H1 (cell line): ENCODE data around the gene TAS2R40. TPM values are rescaled to one million over a fixed set of nuclear protein-coding genes. Genes with fewer than 3 reads are reported as not detected.

Source experiments
- CTCF ChIA-PET: fragments of 300-600 bp; sonication (Branson Sonifier 250); formaldehyde crosslinking; loops from one replicate; lab custom pipeline; 2021; ENCODE audit not compliant: partially characterized antibody; lab: Charles Lee
- POLR2A ChIA-PET: fragments of 300-600 bp; sonication (Branson Sonifier 250); formaldehyde crosslinking; loops from one replicate; lab custom pipeline; 2021; ENCODE audit warnings: inconsistent platforms; ENCODE audit not compliant: partially characterized antibody; lab: Charles Lee
- DNase-seq, 2 experiments: peaks; one replicate each; pipeline versions ENCODE4 v3.0.0 to v3.0.0-alpha.2; 2010 to 2022; ENCODE audit warnings: low spot score in 2 of 2, low read depth in 1 of 2, mixed read lengths in 1 of 2
- FAIRE-seq: peaks from 2 replicates; lab custom pipeline; 2011; peaks lifted over from hg19 to GRCh38; lab: Jason Lieb, UNC
- H2AFZ ChIP-seq: 2 replicates; pipeline ENCODE4 v1.8.1; 2012; ENCODE audit warnings: low read length, inconsistent platforms
- H2AK5ac ChIP-seq: 2 replicates; pipeline ENCODE4 v1.6.1; 2013; ENCODE audit warnings: low read depth, low read length
- H2BK120ac ChIP-seq: replicated peaks from 2 replicates; pipeline ENCODE3; 2013; ENCODE audit warnings: low read depth, low read length, inconsistent platforms
- H2BK12ac ChIP-seq: 2 replicates; pipeline ENCODE4 v1.6.1; 2013; ENCODE audit warnings: low read depth, low read length
- H2BK15ac ChIP-seq: 2 replicates; pipeline ENCODE4 v1.6.1; 2013; ENCODE audit warnings: low read length
- H2BK20ac ChIP-seq: 2 replicates; pipeline ENCODE4 v1.6.1; 2013; ENCODE audit warnings: low read length
- H2BK5ac ChIP-seq: 2 replicates; pipeline ENCODE4 v1.6.1; 2013; ENCODE audit warnings: low read depth, low read length
- H3K14ac ChIP-seq: 2 replicates; pipeline ENCODE4 v1.6.1; 2013; ENCODE audit warnings: inconsistent platforms; ENCODE audit not compliant: insufficient read length
- H3K18ac ChIP-seq: 2 replicates; pipeline ENCODE4 v1.6.1; 2013; ENCODE audit warnings: low read length; ENCODE audit errors: extremely low read depth
- H3K23ac ChIP-seq: 2 replicates; pipeline ENCODE4 v1.6.1; 2013; ENCODE audit warnings: inconsistent platforms; ENCODE audit not compliant: insufficient read length
- H3K23me2 ChIP-seq: 2 replicates; pipeline ENCODE4 v1.6.1; 2013; ENCODE audit warnings: low read depth, low read length
- H3K27ac ChIP-seq: 2 replicates; pipeline ENCODE4 v1.6.1; 2011; ENCODE audit warnings: low read depth, low read length, inconsistent platforms
- H3K27me3 ChIP-seq, 4 experiments: replicated peaks in 1 of 4; 1 replicate in 1 of 4; 2 replicates in 3 of 4; pipeline versions ENCODE4 v1.6.1 to v1.8.1; 2011 to 2013; ENCODE audit warnings: low read length in 3 of 4, mild to moderate bottlenecking in 3 of 4, inconsistent platforms in 2 of 4, mixed read lengths in 2 of 4, moderate library complexity in 1 of 4; ENCODE audit not compliant: control insufficient read depth in 3 of 4, insufficient read depth in 3 of 4; ENCODE audit errors: extremely low read depth in 1 of 4
- H3K36me3 ChIP-seq, 4 experiments: 2 replicates each; pipeline versions ENCODE4 v1.6.1 to v1.8.1; 2011 to 2013; ENCODE audit warnings: mild to moderate bottlenecking in 4 of 4, low read length in 3 of 4, moderate library complexity in 2 of 4, control low read depth in 1 of 4, inconsistent platforms in 1 of 4; ENCODE audit not compliant: insufficient read depth in 4 of 4, control insufficient read depth in 2 of 4
- H3K4ac ChIP-seq: replicated peaks from 2 replicates; pipeline ENCODE3; 2013; ENCODE audit warnings: low read length, low read depth, mixed read lengths, inconsistent platforms; ENCODE audit not compliant: insufficient read length
- H3K4me1 ChIP-seq, 4 experiments: replicated peaks in 1 of 4; 1 replicate in 1 of 4; 2 replicates in 3 of 4; pipeline versions ENCODE4 v1.6.1 to v1.8.1; 2011 to 2013; ENCODE audit warnings: low read length in 3 of 4, inconsistent platforms in 2 of 4, mixed read lengths in 1 of 4; ENCODE audit not compliant: insufficient read depth in 4 of 4, control insufficient read depth in 3 of 4
- H3K4me2 ChIP-seq, 2 experiments: 2 replicates each; pipeline versions ENCODE4 v1.6.1 to v1.8.1; 2011 to 2013; ENCODE audit warnings: low read depth in 2 of 2, low read length in 2 of 2, control low read depth in 1 of 2, inconsistent platforms in 1 of 2, mild to moderate bottlenecking in 1 of 2; ENCODE audit not compliant: insufficient read depth in 1 of 2
- H3K4me3 ChIP-seq, 4 experiments: fragments of 200-600, 300-600 bp in 1 of 4; sonication (generic), shearing (Covaris generic), sonication (Bioruptor Twin) in 1 of 4; 2 replicates each; pipeline versions ENCODE4 v1.5.1 to v1.8.1; 2011 to 2016; ENCODE audit warnings: low read length in 4 of 4, low read depth in 3 of 4, control low read depth in 2 of 4, inconsistent platforms in 2 of 4, mild to moderate bottlenecking in 2 of 4, mixed read lengths in 1 of 4, moderate library complexity in 1 of 4; ENCODE audit not compliant: insufficient read depth in 2 of 4; ENCODE audit errors: extremely low read depth in 1 of 4
- H3K56ac ChIP-seq: replicated peaks from 2 replicates; pipeline ENCODE3; 2013; ENCODE audit warnings: low read depth, mild to moderate bottlenecking, mixed read lengths, low read length, inconsistent platforms; ENCODE audit not compliant: insufficient read length
- H3K79me1 ChIP-seq: 2 replicates; pipeline ENCODE4 v1.6.1; 2013; ENCODE audit warnings: low read depth, low read length, control low read depth
- H3K79me2 ChIP-seq, 2 experiments: 2 replicates each; pipeline versions ENCODE4 v1.6.1 to v1.8.1; 2012 to 2013; ENCODE audit warnings: low read length in 2 of 2, mild to moderate bottlenecking in 2 of 2, inconsistent platforms in 1 of 2; ENCODE audit not compliant: insufficient read depth in 2 of 2, control insufficient read depth in 1 of 2
- H3K9ac ChIP-seq, 4 experiments: replicated peaks in 1 of 4; 1 replicate in 1 of 4; 2 replicates in 3 of 4; pipeline versions ENCODE4 v1.6.1 to v1.8.1; 2011 to 2013; ENCODE audit warnings: low read depth in 3 of 4, low read length in 3 of 4, control low read depth in 2 of 4, mild to moderate bottlenecking in 2 of 4, moderate library complexity in 2 of 4, inconsistent platforms in 1 of 4; ENCODE audit errors: extremely low read depth in 1 of 4
- H3K9me3 ChIP-seq, 2 experiments: 2 replicates each; pipeline versions ENCODE4 v1.6.1 to v1.8.1; 2012 to 2013; ENCODE audit warnings: mild to moderate bottlenecking in 2 of 2, moderate library complexity in 2 of 2, control low read depth in 1 of 2, inconsistent platforms in 1 of 2, low read depth in 1 of 2, low read length in 1 of 2, mixed read lengths in 1 of 2; ENCODE audit not compliant: insufficient read depth in 2 of 2
- H4K20me1 ChIP-seq, 2 experiments: replicated peaks in 1 of 2; 2 replicates each; pipeline versions ENCODE3 to v1.8.1; 2011 to 2013; ENCODE audit warnings: inconsistent platforms in 2 of 2, low read length in 2 of 2, mild to moderate bottlenecking in 1 of 2; ENCODE audit not compliant: insufficient read depth in 2 of 2, control insufficient read depth in 1 of 2
- H4K5ac ChIP-seq: 2 replicates; pipeline ENCODE4 v1.6.1; 2013; ENCODE audit warnings: low read length, low read depth, mixed read lengths, inconsistent platforms; ENCODE audit not compliant: insufficient read length
- H4K8ac ChIP-seq: 2 replicates; pipeline ENCODE4 v1.8.0; 2013; ENCODE audit warnings: mild to moderate bottlenecking, moderate library complexity, low read length, inconsistent platforms; ENCODE audit not compliant: insufficient read depth; ENCODE audit errors: extremely low read depth
- H4K91ac ChIP-seq: replicated peaks from 2 replicates; pipeline ENCODE3; 2013; ENCODE audit warnings: low read length, mixed read lengths, inconsistent platforms; ENCODE audit not compliant: insufficient read length
- BACH1 ChIP-seq: IDR thresholded peaks from 2 replicates; pipeline ENCODE4 v1.6.1; 2012; ENCODE audit warnings: low read length, improper control_type of control experiment
- CHD2 ChIP-seq: IDR thresholded peaks from 2 replicates; pipeline ENCODE4 v1.6.1; 2012; ENCODE audit warnings: low read length, improper control_type of control experiment
- EZH2 ChIP-seq: fragments of 200-600 bp; sonication (generic); IDR thresholded peaks from 2 replicates; pipeline ENCODE4 v1.7.1; 2012; ENCODE audit warnings: low read depth, mild to moderate bottlenecking, moderate library complexity, low read length, inconsistent platforms; ENCODE audit not compliant: severe bottlenecking
- JUN ChIP-seq: IDR thresholded peaks from 2 replicates; pipeline ENCODE4 v1.6.1; 2011; ENCODE audit warnings: low read depth, mild to moderate bottlenecking, improper control_type of control experiment, low read length
- JUND ChIP-seq: IDR thresholded peaks from 2 replicates; pipeline ENCODE4 v1.6.1; 2011; ENCODE audit warnings: mild to moderate bottlenecking, improper control_type of control experiment, low read length
- KDM4A ChIP-seq: IDR thresholded peaks from one replicate; pipeline ENCODE4 v1.7.1; 2012; ENCODE audit warnings: low read depth, mild to moderate bottlenecking, moderate library complexity, low read length, inconsistent platforms; ENCODE audit not compliant: severe bottlenecking
- RNF2 ChIP-seq: fragments of 200-900, 300-1000 bp; sonication (generic); IDR thresholded peaks from 2 replicates; pipeline ENCODE4 v1.7.1; 2016; ENCODE audit warnings: borderline replicate concordance, low read depth, mild to moderate bottlenecking, antibody characterized with exemption, low read length; ENCODE audit not compliant: poor library complexity, severe bottlenecking; ENCODE audit errors: missing control alignments
- SAP30 ChIP-seq: fragments of 300-600 bp; sonication (generic); IDR thresholded peaks from 2 replicates; pipeline ENCODE4 v1.7.1; 2012; ENCODE audit warnings: low read length, moderate library complexity, mild to moderate bottlenecking, inconsistent platforms; ENCODE audit not compliant: insufficient read depth, insufficient replicate concordance
- SIX5 ChIP-seq: IDR thresholded peaks from 2 replicates; pipeline ENCODE4 v1.6.1; 2011; ENCODE audit warnings: mild to moderate bottlenecking, low read depth, low read length
- SP1 ChIP-seq: IDR thresholded peaks from 2 replicates; pipeline ENCODE4 v1.6.1; 2011; ENCODE audit warnings: low read depth, low read length
- SUZ12 ChIP-seq: fragments of 200-600 bp; sonication (generic); IDR thresholded peaks from 2 replicates; pipeline ENCODE4 v1.6.1; 2012; ENCODE audit warnings: mild to moderate bottlenecking, inconsistent platforms, low read length, moderate library complexity, mixed read lengths
- TAF7 ChIP-seq: optimal IDR thresholded peaks from 2 replicates; pipeline ENCODE3; 2011; ENCODE audit warnings: low read depth, mild to moderate bottlenecking, inconsistent platforms, low read length, moderate library complexity, borderline replicate concordance
- WGBS, 2 experiments: shearing (Covaris generic) in 1 of 2; methylation state at CpG; one replicate each; pipeline versions ENCODE4 v1.1.6 to v1.1.7; 2013 to 2015; ENCODE audit warnings: low lambda C conversion rate in 2 of 2, mixed read lengths in 2 of 2, inconsistent platforms in 1 of 2, low coverage in 1 of 2, missing lambda C conversion rate in 1 of 2; ENCODE audit not compliant: insufficient replicate concordance in 2 of 2, insufficient coverage in 1 of 2, insufficient read length in 1 of 2; ENCODE audit errors: extremely low coverage in 1 of 2, missing lambda C conversion rate in 1 of 2; 5-methylcytosine and 5-hydroxymethylcytosine counted together
- polyA plus RNA-seq, 7 experiments: library from polyadenylated mRNA; depleted of rRNA in 3 of 7; stranded (reverse) in 5 of 7; unstranded in 2 of 7; fragments of >200 nt in 5 of 7; fragments of 200-250 nt in 2 of 7; gene quantifications; 1 replicate in 5 of 7; 2 replicates in 1 of 7; 4 replicates in 1 of 7; pipeline versions ENCODE4 v1.2.1 to v1.2.3, GENCODE V29; 2011 to 2013; ENCODE audit warnings: missing spikeins in 2 of 7, mixed read lengths in 2 of 7
- total RNA-seq: library from RNA; stranded (reverse); fragmentation: NEBNext Ultra II Directional; extraction: Animal tissue kit (Norgen Biotek cat#: 25700); gene quantifications from 2 replicates; pipeline ENCODE4 v1.2.1, GENCODE V29; 2021
- TF ChIP-seq, protein P1 (sequence below): IDR thresholded peaks from 2 replicates; pipeline ENCODE4 v1.6.1; 2011; ENCODE audit warnings: low read depth, mild to moderate bottlenecking, low read length; ENCODE audit not compliant: insufficient read depth

The TAS2R40 gene
- total and polyA plus RNA-seq, 2 of the 8 experiments (the other 6 are each of a cell fraction or from before 2014, with no cell fraction given): not detected

GRCh38 chr7:143236408-143236990 is 14.7 kb downstream of the TAS2R40 start:
- Histone ChIP-seq H4K91ac (no peak overlapping the region), H4K5ac (no peak overlapping the region), H3K27ac (no peak overlapping the region), H3K27me3 (no peaks in the 10 kb centered on the region; a peak in 1 of 7 replicates), H3K14ac (no peak overlapping the region), H3K4me2 (no peak overlapping the region), H2BK120ac (no peak overlapping the region), H3K79me1 (no peaks in the 10 kb centered on the region), H3K9ac (no peak overlapping the region), H2AFZ (no peak overlapping the region), H3K18ac (no peak overlapping the region), H2BK15ac (no peak overlapping the region), H3K4me1 (no peaks in the 10 kb centered on the region), H4K20me1 (no peaks in the 10 kb centered on the region), H2BK12ac (no peak overlapping the region), H2AK5ac (no peak overlapping the region), H4K8ac (no peak overlapping the region), H2BK5ac (no peak overlapping the region), H3K56ac (no peak overlapping the region), H3K23me2 (no peaks in the 10 kb centered on the region), H3K9me3 (peaks cover 2 to 3% of the 10 kb centered on the region in 2 experiments; a peak in 2 of 4 replicates), H3K4ac (no peak overlapping the region), H3K36me3 (no peaks in the 10 kb centered on the region), H3K23ac (no peak overlapping the region), H3K79me2 (no peaks in the 10 kb centered on the region), H3K4me3 (no peak overlapping the region), H2BK20ac (no peak overlapping the region)
- ChIA-PET POLR2A (no interaction called here), CTCF (interaction anchor here (1.0 kb wide), 2 partner anchors 34 to 63 kb away, joined by 3 read pairs; no protein-coding TSS in a partner anchor)
- WGBS, 2 experiments: 64% methylated on average over 3 of the region's 3 CpGs; no CpG with 5 or more reads in 1 of the 2 experiments
- no peak for FAIRE-seq
- DNase-seq: no peak
- TF ChIP-seq TAF7: no peak
- TF ChIP-seq JUND: no peak
- no peak for TF ChIP-seq JUN
- no peak for TF ChIP-seq KDM4A
- no peak for TF ChIP-seq CHD2
- no peak for TF ChIP-seq BACH1
- no peak for TF ChIP-seq SIX5
- no peak for TF ChIP-seq EZH2
- no peak for TF ChIP-seq RNF2
- TF ChIP-seq, protein P1, sequence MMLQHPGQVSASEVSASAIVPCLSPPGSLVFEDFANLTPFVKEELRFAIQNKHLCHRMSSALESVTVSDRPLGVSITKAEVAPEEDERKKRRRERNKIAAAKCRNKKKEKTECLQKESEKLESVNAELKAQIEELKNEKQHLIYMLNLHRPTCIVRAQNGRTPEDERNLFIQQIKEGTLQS: no peak
- no peak for TF ChIP-seq SP1
- TF ChIP-seq SAP30: no peak
- no peak for TF ChIP-seq SUZ12
